GM21717 (cell line): ENCODE results near the gene BANP.
"Not testable (repeated sequence)": the region's sequence is repeated elsewhere in the genome, so short reads cannot be mapped to it uniquely, and the experiment has no call there.

Experiments
- ATAC-seq: cut with Tn5 transposase; IDR thresholded peaks from one replicate; pipeline ENCODE4 v1.9.1; 2021; ENCODE audit warnings: mild to moderate bottlenecking, moderate library complexity; ENCODE audit not compliant: unreplicated experiment

Gene BANP

DNA sequence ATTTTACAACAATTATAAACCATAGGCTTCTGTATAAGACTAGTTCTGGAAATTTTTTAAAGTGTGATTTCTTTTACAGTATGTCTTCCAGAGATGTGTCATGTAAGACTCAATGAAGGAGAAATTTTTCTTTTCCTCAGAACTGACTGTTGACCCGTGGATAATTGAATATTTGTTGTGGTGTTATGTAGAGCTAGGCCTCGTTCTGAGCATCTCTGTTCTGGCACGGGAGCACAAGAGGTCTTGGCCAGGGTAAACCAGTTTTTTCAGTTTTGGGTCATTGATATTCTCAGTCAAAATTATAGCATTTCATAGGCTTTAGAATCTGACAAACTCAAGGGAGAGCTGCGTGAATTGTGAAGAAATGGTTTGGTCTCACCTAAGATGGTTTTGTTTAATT lies 39.0 kb downstream of the BANP start:
- not testable (repeated sequence) for ATAC-seq

- not testable (repeated sequence) for ATAC-seq
These were observed 40.9 kb downstream of the BANP start for GRCh38 chr16:87992142-87992541.

DNA sequence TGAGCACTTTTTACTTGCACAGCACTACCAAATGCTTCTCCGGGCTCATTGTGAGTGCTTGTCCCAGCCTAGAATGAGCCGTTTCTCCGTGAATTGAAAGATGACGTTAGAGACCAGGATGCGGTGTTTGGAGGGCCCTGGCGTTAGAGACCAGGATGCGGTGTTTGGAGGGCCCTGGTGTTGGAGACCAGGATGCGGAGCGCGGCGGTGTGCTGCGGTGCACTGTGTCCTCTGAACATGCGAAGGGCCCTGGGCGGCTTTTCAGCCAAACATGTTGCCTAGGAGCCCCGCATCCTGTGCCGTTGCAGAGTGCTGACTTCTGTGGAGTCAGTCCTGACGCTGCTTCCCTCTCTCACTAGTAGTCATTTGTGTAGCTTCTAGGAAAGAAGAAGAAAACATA lies 42.7 kb downstream of the BANP start:
- ATAC-seq, result no peak

- no peak for ATAC-seq
These were observed 44.4 kb downstream of the BANP start for GRCh38 chr16:87995644-87996043.

DNA sequence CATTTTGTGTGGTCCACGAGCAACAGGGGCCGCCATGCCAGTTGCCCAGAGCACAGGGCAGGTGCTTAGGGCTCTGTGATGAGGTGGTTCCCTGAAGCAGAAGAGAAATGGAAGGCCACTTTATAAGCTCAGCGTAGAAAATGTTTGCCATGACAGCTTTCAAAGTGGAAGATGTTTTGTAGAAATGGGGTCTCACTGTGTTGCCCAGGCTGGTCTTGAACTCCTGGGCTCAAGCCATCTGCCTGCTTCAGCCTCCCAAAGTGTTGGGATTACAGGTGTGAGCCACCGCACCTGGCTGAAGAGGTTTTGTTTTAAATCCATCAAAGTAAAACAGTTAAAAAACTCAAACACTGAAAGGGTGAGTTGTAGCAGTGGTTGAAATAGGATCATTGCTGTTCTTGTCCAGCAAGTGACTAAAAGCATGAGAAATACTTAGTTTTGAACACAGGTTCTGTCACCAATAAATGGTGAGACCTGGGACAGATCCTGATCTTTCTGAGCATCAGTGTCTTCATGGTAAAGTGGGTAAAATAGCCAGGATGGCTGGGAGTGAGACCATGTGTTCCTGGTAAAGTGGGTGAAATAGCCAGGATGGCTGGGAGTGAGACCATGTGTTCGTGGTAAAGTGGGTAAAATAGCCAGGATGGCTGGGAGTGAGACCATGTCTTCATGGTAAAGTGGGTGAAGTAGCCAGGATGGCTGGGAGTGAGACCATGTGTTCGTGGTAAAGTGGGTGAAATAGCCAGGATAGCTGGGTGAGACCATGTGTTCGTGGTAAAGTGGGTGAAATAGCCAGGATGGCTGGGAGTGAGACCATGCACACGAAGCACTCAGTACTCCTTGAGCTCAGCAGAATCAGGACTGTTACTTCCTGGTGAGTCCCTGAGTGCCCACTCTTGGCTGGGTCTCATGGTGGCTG lies 46.0 kb downstream of the BANP start:
- no peak for ATAC-seq

- not testable (repeated sequence) for ATAC-seq
These were observed 47.1 kb downstream of the BANP start for GRCh38 chr16:87998184-87998793.

- ATAC-seq, result not testable (repeated sequence)
These were observed 47.8 kb downstream of the BANP start for GRCh38 chr16:87998992-87999391.

GRCh38 chr16:88002211-88002610 lies 51.0 kb downstream of the BANP start:
- ATAC-seq, result no peak

GRCh38 chr16:88002749-88003148 lies 51.5 kb downstream of the BANP start:
- ATAC-seq, result no peak

GRCh38 chr16:88003316-88003715 lies 52.1 kb downstream of the BANP start:
- no peak for ATAC-seq

GRCh38 chr16:88003736-88004135 lies 52.5 kb downstream of the BANP start:
- ATAC-seq, result no peak

- no peak for ATAC-seq
These were observed 53.2 kb downstream of the BANP start for GRCh38 chr16:88004391-88004790.

GRCh38 chr16:88005181-88005581 lies 53.9 kb downstream of the BANP start:
- no peak for ATAC-seq

DNA sequence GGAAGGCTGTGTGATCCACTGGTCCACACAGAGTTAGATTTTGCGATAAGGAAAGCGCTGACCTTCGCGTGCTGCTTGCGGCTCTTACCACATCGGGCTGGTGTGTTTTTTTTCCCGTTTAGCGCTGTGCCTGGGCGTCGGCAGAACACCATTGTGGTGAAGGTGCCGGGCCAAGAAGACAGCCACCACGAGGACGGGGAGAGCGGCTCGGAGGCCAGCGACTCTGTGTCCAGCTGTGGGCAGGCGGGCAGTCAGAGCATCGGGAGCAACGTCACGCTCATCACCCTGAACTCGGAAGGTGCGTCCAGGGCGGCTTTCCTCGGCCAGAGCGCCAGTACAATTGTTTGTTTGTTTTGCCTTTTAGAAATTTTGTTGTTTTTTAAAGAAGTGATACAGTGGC lies 54.7 kb downstream of the BANP start:
- no peak for ATAC-seq

DNA sequence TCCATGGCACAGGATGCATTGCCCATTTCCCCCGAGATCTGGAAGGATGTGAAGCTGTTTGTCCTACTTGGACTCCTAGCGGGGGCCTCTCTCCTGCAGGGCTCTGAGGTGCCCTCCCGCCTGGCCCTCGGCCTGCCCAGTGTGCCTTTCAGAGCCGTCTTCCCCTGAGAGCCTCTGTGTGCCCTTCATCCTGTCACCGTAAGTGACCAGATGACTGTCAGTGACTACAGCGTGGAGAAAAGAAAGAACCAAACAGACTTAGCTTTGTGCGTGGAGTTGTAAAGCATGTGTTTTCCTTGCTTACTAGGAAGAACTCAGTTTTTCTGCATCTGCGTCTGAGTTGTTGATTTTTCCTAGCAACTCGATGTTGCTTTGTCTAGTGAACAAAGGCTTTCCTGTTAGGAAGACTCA lies 56.1 kb downstream of the BANP start:
- no peak for ATAC-seq

DNA sequence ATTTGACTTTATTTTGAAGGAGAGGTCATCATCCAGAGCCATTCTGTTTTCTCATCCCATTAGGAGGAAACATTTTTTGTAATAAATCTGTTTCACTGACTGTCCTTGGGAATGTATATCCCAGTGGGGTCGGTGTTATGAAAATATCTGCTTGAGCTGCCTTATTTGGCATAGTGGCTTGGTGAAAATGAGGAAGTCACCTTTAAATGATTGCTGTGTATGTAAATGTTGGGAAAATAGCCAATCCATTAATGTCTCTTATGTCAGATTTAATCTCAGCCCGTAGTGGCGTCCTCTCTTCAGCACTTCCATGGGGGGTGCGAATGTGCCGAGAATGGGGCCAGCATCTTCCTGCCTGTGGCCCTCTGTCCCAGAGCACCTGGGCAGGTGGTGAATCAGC lies 57.6 kb downstream of the BANP start:
- no peak for ATAC-seq

DNA sequence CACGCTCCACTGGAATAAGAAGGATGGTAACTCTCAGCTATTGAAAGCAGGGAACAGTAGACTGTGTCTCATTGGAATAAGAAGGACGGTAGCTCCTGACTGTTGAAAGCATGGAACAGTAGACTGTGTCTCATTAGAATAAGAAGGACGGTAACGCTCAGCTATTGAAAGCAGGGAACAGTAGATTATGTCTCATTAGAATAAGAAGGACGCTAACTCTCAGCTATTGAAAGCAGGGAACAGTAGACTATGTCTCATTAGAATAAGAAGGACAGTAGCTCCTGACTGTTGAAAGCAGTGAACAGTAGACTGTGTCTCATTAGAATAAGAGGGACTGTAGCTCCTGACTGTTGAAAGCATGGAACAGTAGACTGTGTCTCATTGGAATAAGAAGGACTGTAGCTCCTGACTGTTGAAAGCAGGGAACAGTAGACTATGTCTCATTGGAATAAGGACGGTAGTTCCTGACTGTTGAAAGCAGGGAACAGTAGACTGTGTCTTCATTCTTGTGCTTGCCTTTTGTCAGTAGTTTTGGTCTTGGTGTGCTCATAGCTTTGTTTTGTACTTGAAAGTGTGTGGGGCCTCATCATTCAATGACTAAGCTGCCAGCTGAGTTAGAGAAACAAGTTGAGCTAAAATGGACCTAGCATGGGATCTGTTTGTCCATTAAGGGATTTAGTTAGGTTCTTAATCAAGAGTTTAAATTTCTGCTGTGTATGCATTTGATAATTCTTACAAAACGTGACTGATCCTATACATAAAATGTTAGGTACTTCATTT lies 58.5 kb downstream of the BANP start:
- no peak for ATAC-seq

DNA sequence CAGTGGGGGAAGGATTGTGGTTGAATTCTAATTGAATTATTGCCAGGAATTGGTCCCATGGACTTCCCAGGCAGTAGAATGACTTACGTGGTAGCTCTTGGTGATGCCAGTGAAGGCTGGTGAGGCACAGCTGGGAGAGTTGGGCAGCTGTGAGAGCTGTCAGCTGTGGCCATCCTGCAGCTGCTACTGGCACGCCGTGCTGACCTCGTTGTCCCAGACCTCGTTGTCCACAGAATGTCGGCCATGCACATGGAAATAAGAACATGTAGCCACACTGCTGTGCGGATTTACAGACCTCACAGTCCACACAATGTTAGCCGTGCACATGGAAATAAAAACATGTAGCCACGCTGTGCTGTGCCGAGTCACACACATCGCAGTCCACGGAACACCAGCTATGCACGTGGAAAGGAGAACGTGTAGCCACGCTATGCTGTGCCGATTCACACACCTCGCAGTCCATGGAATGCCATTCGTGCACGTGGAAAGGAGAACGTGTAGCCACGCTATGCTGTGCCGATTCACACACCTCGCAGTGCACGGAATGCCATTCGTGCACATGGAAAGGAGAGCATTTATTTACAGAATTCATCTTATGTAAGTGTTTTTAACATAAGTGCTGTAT lies 59.2 kb downstream of the BANP start:
- ATAC-seq, result no peak

- ATAC-seq, result no peak
These were observed 59.8 kb downstream of the BANP start for GRCh38 chr16:88010968-88011483.

DNA sequence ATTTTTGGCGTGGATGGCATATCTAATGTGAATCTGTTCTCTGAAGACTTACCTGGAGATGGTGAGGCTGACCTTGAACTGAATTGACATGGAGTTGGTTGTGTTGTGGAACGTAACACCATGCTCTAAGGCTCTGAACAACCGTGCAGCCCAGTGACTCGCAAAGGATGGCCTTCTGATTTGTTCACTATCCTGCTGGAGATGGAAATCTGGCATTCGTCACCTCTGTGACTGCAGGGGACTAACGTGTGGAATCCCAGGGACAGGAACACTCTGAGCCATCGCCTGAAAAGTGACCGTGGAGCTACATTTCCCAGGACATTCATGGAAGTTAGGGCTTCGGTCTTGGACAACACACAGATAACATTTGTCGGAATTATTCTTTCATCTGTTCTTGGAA lies 61.1 kb downstream of the BANP start:
- no peak for ATAC-seq

GRCh38 chr16:88013091-88013609 lies 61.9 kb downstream of the BANP start:
- no peak for ATAC-seq
